Measurements from ENCODE around the gene ZBTB7A.

Gene ZBTB7A

GRCh38 chr19:4066682-4067395, at the start of gene ZBTB7A:
TSS of gene ZBTB7A (minus strand) at chr19:4066899. CDS start at chr19:4055232, 11,667 bp downstream.
- peak; percentile 80 for DNase-seq (ENCODE audit: low spot score)
- in situ Hi-C loops (cut with MboI; ENCODE audit: low sequenced_read_pairs, unreplicated experiment), result no loop called here
- no peak for TF ChIP-seq CTCF (IDR thresholded peaks at IDR 0.05; ENCODE audit: borderline replicate concordance, control extremely low read depth, extremely low read depth, insufficient read depth, missing control alignments)

- in situ Hi-C loops (cut with MboI; ENCODE audit: low sequenced_read_pairs, unreplicated experiment), result no loop called here
- peak; percentile 48 for DNase-seq (ENCODE audit: low spot score)
Observed at GRCh38 chr19:4115818-4116385, 49.2 kb upstream of the ZBTB7A start.

GRCh38 chr19:4115050-4115817, 48.5 kb upstream of the ZBTB7A start:
- in situ Hi-C loops (cut with MboI; ENCODE audit: low sequenced_read_pairs, unreplicated experiment), result no loop called here
- DNase-seq (ENCODE audit: low spot score), result peak; percentile 93
- TF ChIP-seq CTCF (IDR thresholded peaks at IDR 0.05; ENCODE audit: borderline replicate concordance, control extremely low read depth, extremely low read depth, insufficient read depth, missing control alignments), result no peak

More at GRCh38 chr19:4115818-4116385, 49.2 kb upstream of the ZBTB7A start:
- no peak for TF ChIP-seq CTCF (IDR thresholded peaks at IDR 0.05; ENCODE audit: borderline replicate concordance, control extremely low read depth, extremely low read depth, insufficient read depth, missing control alignments)

GRCh38 chr19:4114181-4114580, 47.5 kb upstream of the ZBTB7A start:
- no peak for DNase-seq (ENCODE audit: low spot score)
- in situ Hi-C loops (cut with MboI; ENCODE audit: low sequenced_read_pairs, unreplicated experiment), result no loop called here
- no peak for TF ChIP-seq CTCF (IDR thresholded peaks at IDR 0.05; ENCODE audit: borderline replicate concordance, control extremely low read depth, extremely low read depth, insufficient read depth, missing control alignments)

- in situ Hi-C loops (cut with MboI; ENCODE audit: low sequenced_read_pairs, unreplicated experiment), result no loop called here
- no peak for TF ChIP-seq CTCF (IDR thresholded peaks at IDR 0.05; ENCODE audit: borderline replicate concordance, control extremely low read depth, extremely low read depth, insufficient read depth, missing control alignments)
- DNase-seq (ENCODE audit: low spot score), result no peak
Observed at GRCh38 chr19:4113398-4114088, 46.8 kb upstream of the ZBTB7A start.

- no peak for DNase-seq (ENCODE audit: low spot score)
- in situ Hi-C loops (cut with MboI; ENCODE audit: low sequenced_read_pairs, unreplicated experiment), result no loop called here
- no peak for TF ChIP-seq CTCF (IDR thresholded peaks at IDR 0.05; ENCODE audit: borderline replicate concordance, control extremely low read depth, extremely low read depth, insufficient read depth, missing control alignments)
Observed at GRCh38 chr19:4112367-4112766, 45.7 kb upstream of the ZBTB7A start.

Data from GM13976 (cell line).